GM12874 (cell line): Measurements from ENCODE around the gene KLF13.

ENCODE experiments used
- TF ChIP-seq, protein P1 (sequence below): IDR thresholded peaks from 2 replicates; pipeline ENCODE4 v1.5.1; 2011; ENCODE audit warnings: low read depth, mild to moderate bottlenecking, control low read depth, low read length, moderate library complexity; ENCODE audit not compliant: insufficient read depth

KLF13 gene

GRCh38 chr15:31330836-31331235 lies 4.2 kb downstream of the KLF13 start:
- TF ChIP-seq, protein P1, sequence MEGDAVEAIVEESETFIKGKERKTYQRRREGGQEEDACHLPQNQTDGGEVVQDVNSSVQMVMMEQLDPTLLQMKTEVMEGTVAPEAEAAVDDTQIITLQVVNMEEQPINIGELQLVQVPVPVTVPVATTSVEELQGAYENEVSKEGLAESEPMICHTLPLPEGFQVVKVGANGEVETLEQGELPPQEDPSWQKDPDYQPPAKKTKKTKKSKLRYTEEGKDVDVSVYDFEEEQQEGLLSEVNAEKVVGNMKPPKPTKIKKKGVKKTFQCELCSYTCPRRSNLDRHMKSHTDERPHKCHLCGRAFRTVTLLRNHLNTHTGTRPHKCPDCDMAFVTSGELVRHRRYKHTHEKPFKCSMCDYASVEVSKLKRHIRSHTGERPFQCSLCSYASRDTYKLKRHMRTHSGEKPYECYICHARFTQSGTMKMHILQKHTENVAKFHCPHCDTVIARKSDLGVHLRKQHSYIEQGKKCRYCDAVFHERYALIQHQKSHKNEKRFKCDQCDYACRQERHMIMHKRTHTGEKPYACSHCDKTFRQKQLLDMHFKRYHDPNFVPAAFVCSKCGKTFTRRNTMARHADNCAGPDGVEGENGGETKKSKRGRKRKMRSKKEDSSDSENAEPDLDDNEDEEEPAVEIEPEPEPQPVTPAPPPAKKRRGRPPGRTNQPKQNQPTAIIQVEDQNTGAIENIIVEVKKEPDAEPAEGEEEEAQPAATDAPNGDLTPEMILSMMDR, result no peak

DNA sequence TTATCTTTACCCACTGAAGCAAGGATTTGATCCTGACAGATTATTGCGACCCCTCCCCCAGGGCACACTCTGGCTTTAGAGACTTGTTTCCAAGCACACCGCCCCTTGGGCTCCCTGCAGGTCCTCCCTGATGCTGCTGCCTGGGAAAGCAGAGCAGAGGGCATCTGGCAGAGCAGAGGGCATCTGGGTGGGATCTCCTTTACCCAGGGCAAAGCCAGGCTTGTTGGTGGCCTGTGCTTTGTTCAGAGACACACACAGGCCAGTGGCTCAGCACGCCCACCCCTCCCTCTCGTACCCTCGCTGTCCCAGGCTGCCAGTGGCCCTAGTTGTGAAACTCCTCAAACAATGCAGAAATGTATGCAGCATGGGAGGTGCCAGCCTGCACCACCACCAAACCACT lies 4.8 kb downstream of the KLF13 start:
- TF ChIP-seq, protein P1, result no peak

DNA sequence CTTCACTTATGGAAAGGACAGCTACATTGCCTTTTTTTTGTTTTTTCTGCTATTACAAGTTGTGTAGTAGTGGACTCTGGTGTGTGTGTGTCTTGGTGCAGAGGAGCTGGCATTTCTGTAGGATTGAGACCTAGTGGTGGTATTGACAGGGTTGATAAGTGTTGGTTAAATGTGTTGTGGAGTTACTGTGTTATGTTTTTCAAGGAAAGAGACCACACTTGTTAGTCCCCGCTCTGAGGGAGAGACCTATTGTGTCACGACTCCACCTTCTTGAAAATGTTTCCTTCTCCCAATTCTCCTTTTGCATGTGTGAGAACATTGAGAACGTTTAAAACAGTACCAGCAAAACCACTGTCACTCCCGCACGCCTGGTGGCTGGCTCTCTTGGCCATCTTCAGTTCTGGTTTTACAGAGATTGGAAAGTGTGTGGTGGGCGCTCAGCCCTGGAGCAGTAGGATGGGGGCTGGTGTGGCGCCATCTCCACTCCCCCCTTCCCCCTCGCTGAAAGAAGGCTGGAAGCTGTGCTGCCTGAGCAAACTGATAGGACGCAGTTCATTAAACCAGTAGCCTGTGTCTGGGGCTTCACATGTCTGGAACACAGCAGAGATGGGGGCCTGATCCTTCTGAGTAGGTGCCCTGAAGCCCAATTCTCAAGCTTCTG lies 5.5 kb downstream of the KLF13 start:
- TF ChIP-seq, protein P1, result no peak

- TF ChIP-seq, protein P1, result no peak
These were observed 6.0 kb downstream of the KLF13 start for GRCh38 chr15:31332681-31333071.

- TF ChIP-seq, protein P1, result no peak
These were observed 6.5 kb downstream of the KLF13 start for GRCh38 chr15:31333119-31333518.

- TF ChIP-seq, protein P1, result no peak
These were observed 7.2 kb downstream of the KLF13 start for GRCh38 chr15:31333820-31334219.

DNA sequence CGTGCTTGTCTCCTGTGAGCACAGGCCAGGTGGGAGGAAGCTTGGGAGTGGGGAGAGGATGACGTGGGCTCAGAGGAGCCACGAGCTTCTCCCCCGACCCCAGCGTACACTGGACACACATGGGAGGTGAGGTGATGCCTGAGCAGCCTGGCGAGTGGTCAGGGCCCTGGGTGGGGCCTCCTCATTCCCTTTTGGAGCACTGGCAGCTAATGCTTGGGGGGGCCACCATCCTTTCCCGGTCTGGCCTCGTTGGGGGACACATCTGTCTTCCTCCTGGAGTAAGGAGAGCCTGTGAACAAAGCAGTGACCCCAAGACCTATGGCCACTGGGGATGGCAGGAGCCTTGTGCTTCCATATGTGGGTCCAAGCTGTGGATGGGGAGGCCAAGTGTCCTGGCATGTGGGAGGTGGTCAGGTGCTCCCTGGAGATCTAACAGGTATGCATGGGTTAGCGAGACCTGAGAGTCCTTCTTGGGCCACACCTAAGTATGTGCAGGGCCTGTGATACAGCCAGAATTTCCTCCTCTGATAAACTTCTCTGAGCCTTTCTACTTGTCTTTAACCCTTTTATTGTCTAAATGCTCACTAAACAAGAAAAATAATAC lies 9.5 kb downstream of the KLF13 start:
- TF ChIP-seq, protein P1, result no peak
